HepG2 (cell line): ENCODE data around the gene MCMBP. TPM values are rescaled to one million over a fixed set of nuclear protein-coding genes. Genes with fewer than 3 reads are reported as not detected.

Source experiments
- MAFF ChIP-seq: IDR thresholded peaks from 2 replicates; pipeline ENCODE4 v1.6.1; 2011; ENCODE audit warnings: low read depth, low read length, improper control_type of control experiment
- MIER2 ChIP-seq: IDR thresholded peaks from 2 replicates; pipeline ENCODE4 v1.6.1; 2016; ENCODE audit warnings: missing biosample characterization, missing genetic modification reagents
- polyA plus RNA-seq, 8 experiments: library from polyadenylated mRNA; depleted of rRNA in 3 of 8; stranded (reverse) in 7 of 8; unstranded in 1 of 8; fragments of >200 nt; fragmentation: Illumina TruSeq in 4 of 8; extraction: Trizol in 4 of 8; gene quantifications; 2 replicates each; pipeline versions ENCODE4 v1.2.1 to v1.2.3, GENCODE V29; 2011 to 2016; ENCODE audit warnings: low read depth in 4 of 8, missing spikeins in 1 of 8, mixed read lengths in 1 of 8; ENCODE audit not compliant: insufficient read depth in 1 of 8
- total RNA-seq, 5 experiments: library from RNA; depleted of rRNA; stranded (reverse); fragments of >200 nt; fragmentation: Illumina TruSeq; extraction: Trizol; gene quantifications; 2 replicates each; pipeline ENCODE4 v1.2.3, GENCODE V29; 2016; ENCODE audit warnings: low read depth in 1 of 5
- TF ChIP-seq, protein P1 (sequence below): sonication (generic); formaldehyde crosslinking; IDR thresholded peaks from 2 replicates; pipeline ENCODE4 v1.4.0; 2020; ENCODE audit warnings: low read depth, missing genetic modification reagents

MCMBP gene
- total and polyA plus RNA-seq, 2 of the 13 experiments (the other 11 are each of a cell fraction or from before 2014, with no cell fraction given), result 35.7 to 62.4 TPM

DNA sequence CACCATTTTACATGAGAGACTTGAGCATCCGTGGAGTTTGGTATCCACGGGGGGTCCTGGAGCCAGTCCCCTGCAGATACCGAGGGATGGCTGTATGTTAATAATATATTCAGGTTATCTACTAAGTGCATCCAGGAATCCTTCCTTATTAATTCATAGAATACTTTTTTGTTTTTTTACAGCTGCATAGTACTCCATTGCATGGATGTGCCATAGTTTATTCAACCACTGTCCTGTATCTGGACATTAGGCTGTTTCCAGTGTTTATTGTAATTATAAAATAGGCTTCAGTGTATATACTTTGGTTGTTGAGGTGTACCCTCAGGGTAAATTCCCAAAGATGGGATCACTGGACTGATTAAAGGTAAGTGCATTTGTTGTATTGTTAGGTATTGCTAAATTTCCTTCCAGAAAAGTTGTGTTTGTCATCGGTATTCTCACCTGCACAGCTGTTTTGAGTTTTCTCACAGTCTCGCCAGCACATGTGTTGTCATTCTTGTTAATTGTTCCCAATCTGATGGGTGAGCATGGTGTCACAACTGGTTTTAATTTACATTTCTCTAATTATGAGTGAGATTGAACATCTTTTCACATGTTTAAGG is 91.7 kb downstream of the MCMBP start (continued):
- TF ChIP-seq, protein P1, sequence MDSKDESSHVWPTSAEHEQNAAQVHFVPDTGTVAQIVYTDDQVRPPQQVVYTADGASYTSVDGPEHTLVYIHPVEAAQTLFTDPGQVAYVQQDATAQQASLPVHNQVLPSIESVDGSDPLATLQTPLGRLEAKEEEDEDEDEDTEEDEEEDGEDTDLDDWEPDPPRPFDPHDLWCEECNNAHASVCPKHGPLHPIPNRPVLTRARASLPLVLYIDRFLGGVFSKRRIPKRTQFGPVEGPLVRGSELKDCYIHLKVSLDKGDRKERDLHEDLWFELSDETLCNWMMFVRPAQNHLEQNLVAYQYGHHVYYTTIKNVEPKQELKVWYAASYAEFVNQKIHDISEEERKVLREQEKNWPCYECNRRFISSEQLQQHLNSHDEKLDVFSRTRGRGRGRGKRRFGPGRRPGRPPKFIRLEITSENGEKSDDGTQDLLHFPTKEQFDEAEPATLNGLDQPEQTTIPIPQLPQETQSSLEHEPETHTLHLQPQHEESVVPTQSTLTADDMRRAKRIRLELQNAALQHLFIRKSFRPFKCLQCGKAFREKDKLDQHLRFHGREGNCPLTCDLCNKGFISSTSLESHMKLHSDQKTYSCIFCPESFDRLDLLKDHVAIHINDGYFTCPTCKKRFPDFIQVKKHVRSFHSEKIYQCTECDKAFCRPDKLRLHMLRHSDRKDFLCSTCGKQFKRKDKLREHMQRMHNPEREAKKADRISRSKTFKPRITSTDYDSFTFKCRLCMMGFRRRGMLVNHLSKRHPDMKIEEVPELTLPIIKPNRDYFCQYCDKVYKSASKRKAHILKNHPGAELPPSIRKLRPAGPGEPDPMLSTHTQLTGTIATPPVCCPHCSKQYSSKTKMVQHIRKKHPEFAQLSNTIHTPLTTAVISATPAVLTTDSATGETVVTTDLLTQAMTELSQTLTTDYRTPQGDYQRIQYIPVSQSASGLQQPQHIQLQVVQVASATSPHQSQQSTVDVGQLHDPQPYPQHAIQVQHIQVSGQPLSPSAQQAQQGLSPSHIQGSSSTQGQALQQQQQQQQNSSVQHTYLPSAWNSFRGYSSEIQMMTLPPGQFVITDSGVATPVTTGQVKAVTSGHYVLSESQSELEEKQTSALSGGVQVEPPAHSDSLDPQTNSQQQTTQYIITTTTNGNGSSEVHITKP (CRISPR knock-in tag), result no peak
- no peak for TF ChIP-seq MIER2
- TF ChIP-seq MAFF, result no peak

Other genes starting within 250 kb of the MCMBP start
- 6.7 and 7.9 TPM in 2 replicates for gene BAG3, start 221.5 kb downstream of the MCMBP start, total RNA-seq (2016; rRNA removed; fragmentation: Illumina TruSeq; extraction: Trizol)
- 2.9 and 3.0 TPM in 2 replicates for gene BAG3, start 221.5 kb downstream of the MCMBP start, polyA plus RNA-seq (2011; rRNA removed)
- gene INPP5F, start 146.8 kb downstream of the MCMBP start, total RNA-seq (2016; rRNA removed; fragmentation: Illumina TruSeq; extraction: Trizol), result 15.7 and 16.4 TPM in 2 replicates
- 8.3 and 12.5 TPM in 2 replicates for gene INPP5F, start 146.8 kb downstream of the MCMBP start, polyA plus RNA-seq (2011; rRNA removed)
- gene SEC23IP, start 19.9 kb upstream of the MCMBP start, total RNA-seq (2016; rRNA removed; fragmentation: Illumina TruSeq; extraction: Trizol), result 57.7 and 84.4 TPM in 2 replicates
- gene SEC23IP, start 19.9 kb upstream of the MCMBP start, polyA plus RNA-seq (2011; rRNA removed), result 27.2 and 32.3 TPM in 2 replicates